IPS-18c (cell line): ENCODE data around the gene CNGA3.
"Not testable (repeated sequence)": the region's sequence is repeated elsewhere in the genome, so short reads cannot be mapped to it uniquely, and the experiment has no call there.

Source experiments
- H3K4me3 ChIP-seq: 2 replicates; pipeline ENCODE4 v1.7.0; 2013; ENCODE audit warnings: low read depth, mild to moderate bottlenecking, low read length, moderate library complexity; ENCODE audit not compliant: insufficient read depth
- H3K9me3 ChIP-seq: one replicate; pipeline ENCODE4 v1.6.1; 2013; ENCODE audit warnings: mild to moderate bottlenecking, low read length, moderate library complexity; ENCODE audit not compliant: control insufficient read depth, insufficient read depth

CNGA3 gene

GRCh38 chr2:98412751-98413458 lies 66.6 kb downstream of the CNGA3 start:
- no peak overlapping the region for H3K4me3 ChIP-seq
- peaks cover 3% of the 10 kb centered on the region for H3K9me3 ChIP-seq

DNA sequence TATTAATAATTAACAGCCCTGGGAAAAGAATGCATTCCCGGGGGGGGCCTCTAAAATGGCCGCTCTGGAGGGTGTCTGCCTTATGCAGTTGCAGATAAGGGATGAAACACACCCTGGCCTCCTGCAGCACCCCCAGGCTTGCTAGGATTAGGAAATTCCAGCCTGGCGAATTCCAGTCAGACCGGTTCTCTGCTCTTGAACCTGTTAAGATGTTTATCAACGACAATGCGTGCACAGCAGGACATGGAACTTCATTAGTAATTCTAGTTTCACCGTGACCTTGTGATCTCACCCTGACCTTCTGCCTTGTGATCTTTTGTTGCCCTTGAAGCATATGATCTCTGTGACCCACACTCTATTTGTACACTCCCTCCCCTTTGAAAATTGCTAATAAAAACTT lies 68.0 kb downstream of the CNGA3 start:
- H3K4me3 ChIP-seq, H3K9me3 ChIP-seq: not testable (repeated sequence)

- not testable (repeated sequence) for H3K9me3 ChIP-seq, H3K4me3 ChIP-seq
Measured at GRCh38 chr2:98415719-98416248, 69.5 kb downstream of the CNGA3 start.

- peaks cover 3% of the 10 kb centered on the region for H3K9me3 ChIP-seq
Measured at GRCh38 chr2:98416383-98417159, 70.3 kb downstream of the CNGA3 start.

DNA sequence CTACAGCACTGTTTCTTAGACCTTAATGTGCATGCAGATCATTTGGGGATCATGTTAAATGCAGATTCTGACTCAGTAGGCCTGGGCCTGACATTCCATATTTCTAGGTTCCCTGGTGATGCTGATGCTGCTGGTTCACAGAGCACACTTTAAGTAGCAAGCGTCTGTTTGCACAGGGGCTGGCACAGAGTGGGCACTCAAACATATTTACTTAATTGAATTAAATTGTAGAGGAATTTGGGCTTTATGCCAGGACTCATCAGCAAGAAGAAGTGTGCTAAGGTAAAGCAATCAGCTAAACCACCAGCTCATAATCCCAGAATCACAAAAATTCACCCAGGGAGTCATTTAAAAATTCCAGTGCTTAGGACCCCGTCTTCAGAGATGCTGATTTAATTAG lies 73.3 kb downstream of the CNGA3 start:
- H3K9me3 ChIP-seq = peaks cover 2% of the 10 kb centered on the region
- no peak overlapping the region for H3K4me3 ChIP-seq

More at GRCh38 chr2:98416383-98417159, 70.3 kb downstream of the CNGA3 start:
- no peak overlapping the region for H3K4me3 ChIP-seq

GRCh38 chr2:98419977-98420725 lies 73.9 kb downstream of the CNGA3 start:
- peaks cover 4% of the 10 kb centered on the region for H3K9me3 ChIP-seq
- no peak overlapping the region for H3K4me3 ChIP-seq

GRCh38 chr2:98422449-98422848 lies 76.2 kb downstream of the CNGA3 start:
- H3K9me3 ChIP-seq = peaks cover 4% of the 10 kb centered on the region
- no peak overlapping the region for H3K4me3 ChIP-seq

DNA sequence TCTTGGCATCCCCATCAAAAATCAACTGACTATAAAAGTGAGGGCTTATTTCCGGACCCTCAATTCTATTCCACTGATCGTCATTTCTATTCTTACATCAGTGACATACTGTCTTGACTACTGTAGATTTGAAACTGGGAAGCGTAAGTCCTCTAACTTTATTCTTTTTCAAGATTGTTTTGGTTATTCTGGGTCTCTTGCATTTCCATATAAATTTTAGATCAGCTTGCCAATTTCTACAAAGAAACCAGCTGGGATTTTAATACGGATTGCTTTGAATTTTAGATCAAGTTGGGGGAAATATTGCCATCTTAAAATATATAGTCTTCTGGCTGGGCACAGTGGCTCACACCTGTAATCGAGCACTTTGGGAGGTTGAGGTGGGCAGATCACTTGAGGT lies 80.5 kb downstream of the CNGA3 start:
- Histone ChIP-seq H3K9me3 (peaks cover 4% of the 10 kb centered on the region), H3K4me3 (no peak overlapping the region)

GRCh38 chr2:98432145-98432544 lies 85.9 kb downstream of the CNGA3 start:
- H3K9me3 ChIP-seq = peaks cover 7% of the 10 kb centered on the region
- no peak overlapping the region for H3K4me3 ChIP-seq

DNA sequence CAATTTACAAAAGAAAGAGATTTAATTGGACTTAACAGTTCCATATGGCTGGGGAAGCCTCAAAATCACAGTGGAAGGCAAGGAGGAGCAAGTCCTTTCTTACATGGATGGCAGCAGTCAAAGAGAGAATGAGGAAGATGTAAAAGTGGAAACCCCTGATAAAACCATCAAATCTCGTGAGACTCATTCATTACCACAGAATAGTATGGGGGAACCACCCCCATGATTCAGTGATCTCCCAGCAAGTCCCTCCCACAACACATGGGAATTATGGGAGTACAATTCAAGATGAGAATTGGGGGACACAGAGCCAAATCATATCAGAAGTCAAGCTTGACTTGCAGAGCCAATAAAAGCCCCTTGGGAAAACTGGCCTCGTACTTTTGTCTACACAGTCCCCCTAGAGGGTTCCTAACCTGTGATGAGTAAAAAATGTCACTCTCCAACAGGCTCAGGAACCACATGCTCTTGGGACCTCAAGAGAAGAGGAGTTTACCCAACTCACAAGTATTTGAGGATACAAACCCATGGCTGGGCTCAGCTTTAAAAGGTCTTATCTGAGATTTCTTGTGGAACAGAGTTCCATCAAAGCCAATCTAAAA lies 87.2 kb downstream of the CNGA3 start:
- Histone ChIP-seq H3K9me3 (peaks cover 7% of the 10 kb centered on the region), H3K4me3 (no peak overlapping the region)

- peak overlapping the region; percentile 2; the same call in 1 of the 2 replicates for H3K4me3 ChIP-seq
- H3K9me3 ChIP-seq = peaks cover 7% of the 10 kb centered on the region
Measured at GRCh38 chr2:98434492-98434891, 88.2 kb downstream of the CNGA3 start.

GRCh38 chr2:98435670-98436069 lies 89.4 kb downstream of the CNGA3 start:
- H3K9me3 ChIP-seq, H3K4me3 ChIP-seq: not testable (repeated sequence)

DNA sequence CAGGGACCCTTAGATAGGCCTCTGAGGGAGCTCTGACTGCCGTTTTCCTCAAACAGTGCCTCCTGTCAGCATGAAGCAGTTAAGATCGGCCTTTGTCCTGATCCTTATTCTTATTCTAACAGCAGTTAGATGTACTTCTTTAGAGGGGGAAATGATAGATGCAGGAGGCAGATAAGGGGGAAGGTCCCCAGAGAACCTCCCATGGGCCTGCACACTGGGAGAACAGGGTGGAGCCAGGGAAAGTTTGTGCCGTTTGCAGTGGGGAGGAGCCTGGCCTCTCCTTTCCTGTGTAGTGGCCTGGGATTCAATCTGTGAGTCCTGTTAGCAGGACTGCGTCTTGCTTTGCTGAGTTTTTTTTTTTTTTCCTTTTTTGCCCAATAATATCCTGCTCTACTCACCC lies 90.5 kb downstream of the CNGA3 start:
- H3K4me3 ChIP-seq = no peak overlapping the region
- peaks cover 7% of the 10 kb centered on the region for H3K9me3 ChIP-seq

- H3K4me3 ChIP-seq = no peak overlapping the region
Measured at GRCh38 chr2:98438190-98439133, 92.2 kb downstream of the CNGA3 start.

DNA sequence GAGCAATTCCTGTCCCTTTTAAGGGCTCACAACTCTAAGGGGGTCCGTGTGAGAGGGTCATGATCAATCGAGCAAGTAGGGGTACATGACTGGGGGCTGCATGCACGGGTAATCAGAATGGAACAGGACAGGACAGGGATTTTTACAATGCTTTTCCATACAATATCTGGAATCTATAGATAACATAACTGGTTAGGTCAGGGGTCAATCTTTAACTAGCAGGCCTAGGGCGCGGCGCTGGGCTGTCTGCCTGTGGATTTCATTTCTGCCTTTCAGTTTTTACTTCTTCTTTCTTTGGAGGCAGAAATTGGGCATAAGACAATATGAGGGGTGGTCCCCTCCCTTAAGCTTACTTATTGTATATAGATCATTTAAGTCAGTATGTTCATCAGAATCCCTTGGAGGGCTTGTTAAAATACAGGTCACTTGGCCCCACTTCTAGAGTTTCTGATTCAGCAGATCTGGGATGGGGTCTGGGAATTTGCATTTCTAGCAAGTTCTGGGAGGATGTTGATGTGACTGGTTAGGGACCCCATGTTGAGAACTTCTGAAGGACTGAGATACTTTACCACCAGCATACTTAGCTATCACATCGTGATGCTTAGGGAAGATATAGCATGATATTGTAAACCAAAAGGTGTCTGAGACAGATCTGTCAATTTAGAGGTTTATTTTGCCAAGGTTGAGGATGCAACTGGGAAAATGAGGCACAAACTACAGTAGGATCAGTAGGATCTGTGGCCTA lies 95.6 kb downstream of the CNGA3 start:
- Histone ChIP-seq H3K9me3 (no peaks in the 10 kb centered on the region), H3K4me3 (no peak overlapping the region)

More at GRCh38 chr2:98438190-98439133, 92.2 kb downstream of the CNGA3 start:
- H3K9me3 ChIP-seq = peaks cover 7% of the 10 kb centered on the region

DNA sequence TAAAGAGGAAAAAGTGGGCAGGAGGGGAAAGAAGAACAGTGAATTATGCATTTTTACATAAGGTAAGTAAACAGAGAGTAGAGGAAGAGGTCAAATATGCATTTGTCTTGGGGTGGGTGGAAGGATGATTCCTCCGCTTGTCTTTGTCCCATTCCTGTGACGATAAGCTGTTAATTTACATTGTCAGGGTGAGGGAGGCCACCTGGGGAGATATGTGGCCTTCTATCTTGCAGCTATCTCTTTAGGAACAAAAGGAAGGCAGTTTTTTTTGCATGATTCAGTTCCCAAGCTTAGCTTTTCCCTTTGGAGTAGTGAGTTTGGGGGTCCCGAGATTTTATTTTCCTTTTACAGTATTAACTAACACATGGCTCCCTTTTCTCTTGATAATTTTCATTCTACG lies 96.2 kb downstream of the CNGA3 start:
- Histone ChIP-seq H3K9me3 (no peaks in the 10 kb centered on the region), H3K4me3 (no peak overlapping the region)
